ENCODE data around the gene FSTL4.

The FSTL4 gene

DNA sequence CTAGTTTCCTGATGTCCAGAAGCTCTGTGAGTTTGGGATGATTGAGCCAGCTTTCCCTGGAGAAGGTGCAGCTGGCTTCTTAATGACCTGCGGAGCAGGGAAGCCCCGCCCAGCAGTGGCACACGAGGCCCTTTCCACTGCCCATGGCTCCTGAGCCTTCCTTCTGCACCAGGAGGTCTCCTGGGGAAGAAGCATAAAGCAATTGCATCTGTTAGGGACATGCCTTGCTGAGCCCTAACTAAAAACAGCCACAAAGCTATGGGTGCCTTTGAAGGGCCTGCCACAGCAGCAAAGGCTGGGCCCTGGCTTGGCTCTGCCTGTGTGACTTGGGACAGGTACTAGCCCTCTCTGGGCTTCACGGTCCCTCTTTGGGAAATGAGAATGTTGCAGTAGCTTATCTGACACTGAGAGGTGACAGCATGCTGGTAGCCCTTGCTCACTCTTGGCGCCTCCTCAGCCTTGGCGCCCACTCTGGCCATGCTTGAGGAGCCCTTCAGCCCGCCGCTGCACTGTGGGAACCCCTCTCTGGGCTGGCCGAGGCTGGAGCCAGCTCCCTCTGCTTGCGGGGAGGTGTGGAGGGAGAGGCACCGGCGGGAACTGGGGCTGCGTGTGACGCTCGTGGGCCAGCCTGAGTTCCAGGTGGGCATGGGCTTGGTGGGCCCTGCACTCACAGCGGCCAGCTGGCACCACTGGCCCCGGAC, 218.4 kb downstream of the FSTL4 start:
- DNase-seq, result no peak
- Histone ChIP-seq H3K27ac (ENCODE audit: low read length) (no peak overlapping the region), H2AFZ (ENCODE audit: low read length) (no peak overlapping the region), H3F3A (ENCODE audit: insufficient read depth, low read length) (no peaks in the 10 kb centered on the region), H3K27me3 (replicated peaks; ENCODE audit: insufficient read depth, low read length) (no peaks in the 10 kb centered on the region), H3K4me1 (ENCODE audit: low read length) (no peaks in the 10 kb centered on the region), H3K79me2 (ENCODE audit: low read length) (no peaks in the 10 kb centered on the region), H3K4me2 (ENCODE audit: low read depth, low read length) (no peak overlapping the region), H3K36me3 (replicated peaks; ENCODE audit: insufficient read depth, low read length) (no peaks in the 10 kb centered on the region), H3K4me3 (ENCODE audit: low read length) (no peak overlapping the region), H4K20me1 (ENCODE audit: insufficient read depth, low read length) (no peaks in the 10 kb centered on the region), H3K9me2 (replicated peaks; ENCODE audit: insufficient read depth, low read length) (no peaks in the 10 kb centered on the region), H3K9me3 (replicated peaks; ENCODE audit: insufficient read depth, low read length) (no peaks in the 10 kb centered on the region), H3K9ac (ENCODE audit: low read length) (no peak overlapping the region)
- TF ChIP-seq EZH2phosphoT487 (IDR thresholded peaks at IDR 0.05; ENCODE audit: low read length) (no peak), EZH2 (optimal IDR thresholded peaks at IDR 0.05; ENCODE audit: low read depth, low read length) (no peak)
- TF ChIP-seq, protein P1, sequence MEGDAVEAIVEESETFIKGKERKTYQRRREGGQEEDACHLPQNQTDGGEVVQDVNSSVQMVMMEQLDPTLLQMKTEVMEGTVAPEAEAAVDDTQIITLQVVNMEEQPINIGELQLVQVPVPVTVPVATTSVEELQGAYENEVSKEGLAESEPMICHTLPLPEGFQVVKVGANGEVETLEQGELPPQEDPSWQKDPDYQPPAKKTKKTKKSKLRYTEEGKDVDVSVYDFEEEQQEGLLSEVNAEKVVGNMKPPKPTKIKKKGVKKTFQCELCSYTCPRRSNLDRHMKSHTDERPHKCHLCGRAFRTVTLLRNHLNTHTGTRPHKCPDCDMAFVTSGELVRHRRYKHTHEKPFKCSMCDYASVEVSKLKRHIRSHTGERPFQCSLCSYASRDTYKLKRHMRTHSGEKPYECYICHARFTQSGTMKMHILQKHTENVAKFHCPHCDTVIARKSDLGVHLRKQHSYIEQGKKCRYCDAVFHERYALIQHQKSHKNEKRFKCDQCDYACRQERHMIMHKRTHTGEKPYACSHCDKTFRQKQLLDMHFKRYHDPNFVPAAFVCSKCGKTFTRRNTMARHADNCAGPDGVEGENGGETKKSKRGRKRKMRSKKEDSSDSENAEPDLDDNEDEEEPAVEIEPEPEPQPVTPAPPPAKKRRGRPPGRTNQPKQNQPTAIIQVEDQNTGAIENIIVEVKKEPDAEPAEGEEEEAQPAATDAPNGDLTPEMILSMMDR (IDR thresholded peaks at IDR 0.05; ENCODE audit: low read length), result no peak

DNA sequence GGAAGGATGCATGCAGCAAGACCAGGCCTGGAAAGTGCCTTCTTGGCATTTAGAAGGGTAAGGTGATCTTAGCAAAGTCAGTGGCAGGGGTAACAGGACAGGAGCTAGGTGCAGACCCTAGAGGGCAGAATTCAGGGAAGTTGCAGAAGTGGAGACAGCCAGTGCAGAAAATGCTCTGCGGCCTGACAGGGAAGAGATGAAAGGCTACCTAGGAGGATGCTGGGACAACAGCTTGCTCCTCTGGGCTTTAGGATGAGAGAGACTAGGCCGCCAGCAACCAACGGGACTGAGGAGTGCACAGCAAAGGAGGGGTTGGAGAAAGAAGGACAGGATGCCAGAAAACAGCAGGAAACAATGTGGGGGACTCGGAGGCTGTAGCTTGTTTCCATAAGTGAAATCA, 219.9 kb downstream of the FSTL4 start:
- no peak for DNase-seq
- Histone ChIP-seq H4K20me1 (ENCODE audit: insufficient read depth, low read length) (no peaks in the 10 kb centered on the region), H3K27ac (ENCODE audit: low read length) (no peak overlapping the region), H3K9me2 (replicated peaks; ENCODE audit: insufficient read depth, low read length) (no peaks in the 10 kb centered on the region), H3K9me3 (replicated peaks; ENCODE audit: insufficient read depth, low read length) (no peaks in the 10 kb centered on the region), H3K79me2 (ENCODE audit: low read length) (no peaks in the 10 kb centered on the region), H3K9ac (ENCODE audit: low read length) (no peak overlapping the region), H3F3A (ENCODE audit: insufficient read depth, low read length) (no peaks in the 10 kb centered on the region), H2AFZ (ENCODE audit: low read length) (no peak overlapping the region), H3K36me3 (replicated peaks; ENCODE audit: insufficient read depth, low read length) (no peaks in the 10 kb centered on the region), H3K4me1 (ENCODE audit: low read length) (no peaks in the 10 kb centered on the region), H3K4me2 (ENCODE audit: low read depth, low read length) (no peak overlapping the region), H3K4me3 (ENCODE audit: low read length) (no peak overlapping the region), H3K27me3 (replicated peaks; ENCODE audit: insufficient read depth, low read length) (no peaks in the 10 kb centered on the region)
- TF ChIP-seq EZH2 (optimal IDR thresholded peaks at IDR 0.05; ENCODE audit: low read depth, low read length), result no peak
- TF ChIP-seq, protein P1 (IDR thresholded peaks at IDR 0.05; ENCODE audit: low read length), result no peak
- TF ChIP-seq EZH2phosphoT487 (IDR thresholded peaks at IDR 0.05; ENCODE audit: low read length), result no peak

DNA sequence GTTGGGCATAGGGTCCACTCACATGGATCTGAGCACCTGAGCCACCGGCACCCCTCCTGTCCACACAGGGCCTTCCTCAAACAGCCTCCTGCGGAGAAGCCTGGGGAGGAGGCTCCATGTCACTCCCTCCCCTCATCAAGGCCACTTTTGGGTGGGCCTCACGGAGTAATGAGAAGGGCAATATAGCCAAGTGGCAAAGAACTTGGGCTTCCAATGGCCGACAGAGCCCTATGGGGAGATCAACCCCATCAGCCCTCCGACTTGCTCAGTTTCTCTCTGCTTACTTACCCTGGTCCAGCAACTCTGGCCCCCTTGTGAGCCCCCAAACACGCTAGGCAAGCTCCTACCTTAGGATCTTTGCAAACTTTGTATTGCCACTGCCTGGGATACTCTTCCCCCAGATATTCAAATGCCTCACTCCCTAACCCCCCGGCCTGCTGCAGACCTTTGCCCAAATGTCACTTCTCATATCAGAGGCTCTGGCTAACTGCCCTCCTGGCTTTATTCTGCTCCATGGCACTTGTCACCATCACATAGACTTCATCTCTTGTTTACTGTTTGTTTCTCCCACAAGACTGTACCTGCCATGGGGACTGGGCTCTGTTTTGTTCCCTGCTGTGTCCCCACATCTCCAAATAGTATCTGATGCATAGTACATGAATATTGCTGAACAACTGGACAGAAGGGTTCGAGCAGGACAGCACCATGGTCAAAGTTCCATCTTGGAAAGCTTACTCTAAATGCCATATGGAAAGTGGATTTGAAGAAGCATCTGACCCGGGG, 220.8 kb downstream of the FSTL4 start:
- no peaks in the 10 kb centered on the region for H3K27me3 ChIP-seq (replicated peaks; ENCODE audit: insufficient read depth, low read length)
- H3F3A ChIP-seq (ENCODE audit: insufficient read depth, low read length), result no peaks in the 10 kb centered on the region
- H3K27ac ChIP-seq (ENCODE audit: low read length), result no peak overlapping the region
- TF ChIP-seq EZH2 (optimal IDR thresholded peaks at IDR 0.05; ENCODE audit: low read depth, low read length), result no peak
- no peak for TF ChIP-seq EZH2phosphoT487 (IDR thresholded peaks at IDR 0.05; ENCODE audit: low read length)
- TF ChIP-seq, protein P1 (IDR thresholded peaks at IDR 0.05; ENCODE audit: low read length), result no peak
- no peaks in the 10 kb centered on the region for H3K4me1 ChIP-seq (ENCODE audit: low read length)
- H3K4me2 ChIP-seq (ENCODE audit: low read depth, low read length), result no peak overlapping the region
- H2AFZ ChIP-seq (ENCODE audit: low read length), result no peak overlapping the region
- H3K79me2 ChIP-seq (ENCODE audit: low read length), result no peaks in the 10 kb centered on the region
- H3K9me3 ChIP-seq (replicated peaks; ENCODE audit: insufficient read depth, low read length), result no peaks in the 10 kb centered on the region
- H4K20me1 ChIP-seq (ENCODE audit: insufficient read depth, low read length), result no peaks in the 10 kb centered on the region
- no peak overlapping the region for H3K4me3 ChIP-seq (ENCODE audit: low read length)
- H3K9ac ChIP-seq (ENCODE audit: low read length), result no peak overlapping the region
- no peaks in the 10 kb centered on the region for H3K9me2 ChIP-seq (replicated peaks; ENCODE audit: insufficient read depth, low read length)
- DNase-seq, result no peak
- no peaks in the 10 kb centered on the region for H3K36me3 ChIP-seq (replicated peaks; ENCODE audit: insufficient read depth, low read length)
